HG03064 (cell line): ENCODE data around the gene ENDOU.

Experiments used
- ATAC-seq: cut with Tn5 transposase; IDR thresholded peaks from one replicate; pipeline ENCODE4 v1.9.1; 2021; ENCODE audit warnings: low read depth; ENCODE audit not compliant: unreplicated experiment

Gene ENDOU

GRCh38 chr12:47725091-47725772, at the start of gene ENDOU:
Gene ENDOU, minus strand, starts transcription at chr12:47725490. Its CDS starts 77 bp downstream, at chr12:47725413.
- ATAC-seq: no peak

DNA sequence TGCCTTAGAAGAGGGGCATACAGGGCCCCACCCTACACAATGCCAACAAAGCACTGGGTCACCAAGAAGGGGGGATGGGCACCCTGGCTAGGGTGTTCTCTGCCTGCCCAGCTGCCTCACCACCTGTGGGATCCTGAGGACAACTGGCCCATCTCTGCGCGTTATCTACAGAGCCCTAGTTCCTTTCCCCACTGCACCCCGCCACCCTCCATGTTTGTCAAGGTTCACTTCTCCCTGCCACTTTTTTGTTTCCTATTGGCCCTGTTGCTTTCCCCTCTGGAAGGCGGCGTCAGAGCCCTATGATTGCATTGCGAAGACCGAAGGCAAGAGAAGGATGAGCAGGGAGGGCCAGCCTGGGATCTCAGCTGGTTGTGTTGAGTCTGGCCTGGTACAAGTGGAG, 49.4 kb upstream of the ENDOU start:
- no peak for ATAC-seq

DNA sequence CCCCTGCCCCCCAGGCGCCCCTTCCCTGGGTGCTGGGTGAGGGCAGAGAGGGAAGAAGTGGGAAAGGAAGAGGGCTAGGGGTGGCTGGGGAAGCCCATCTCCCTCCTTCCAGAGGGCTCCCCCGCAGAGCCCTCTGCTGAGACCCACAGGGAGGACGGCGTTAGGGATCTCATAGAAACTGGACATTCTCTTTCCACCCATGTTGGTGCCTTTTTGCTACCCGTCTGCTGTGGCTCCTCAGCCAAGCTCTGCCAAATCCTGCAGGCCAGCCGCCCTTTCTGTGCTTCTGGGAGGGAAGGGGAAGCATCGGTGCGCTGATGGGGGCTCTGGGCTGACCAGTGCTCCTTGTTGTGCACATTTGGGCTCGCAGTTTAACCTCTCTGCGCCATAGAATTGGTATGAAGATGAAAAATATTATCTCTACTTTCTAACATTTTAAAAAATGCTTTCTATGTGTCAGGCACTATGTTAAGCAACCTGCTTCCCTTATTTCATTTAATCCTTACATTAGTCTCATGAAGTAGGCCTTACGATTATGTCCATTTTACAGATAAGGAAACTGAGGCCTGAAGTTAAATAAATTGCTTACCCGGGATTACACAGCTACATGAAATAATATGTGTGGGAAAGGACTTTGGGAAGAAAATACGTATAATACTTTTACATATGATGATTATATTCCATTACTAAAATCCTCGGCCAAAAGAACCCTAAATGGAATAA, 48.7 kb upstream of the ENDOU start:
- no peak for ATAC-seq

DNA sequence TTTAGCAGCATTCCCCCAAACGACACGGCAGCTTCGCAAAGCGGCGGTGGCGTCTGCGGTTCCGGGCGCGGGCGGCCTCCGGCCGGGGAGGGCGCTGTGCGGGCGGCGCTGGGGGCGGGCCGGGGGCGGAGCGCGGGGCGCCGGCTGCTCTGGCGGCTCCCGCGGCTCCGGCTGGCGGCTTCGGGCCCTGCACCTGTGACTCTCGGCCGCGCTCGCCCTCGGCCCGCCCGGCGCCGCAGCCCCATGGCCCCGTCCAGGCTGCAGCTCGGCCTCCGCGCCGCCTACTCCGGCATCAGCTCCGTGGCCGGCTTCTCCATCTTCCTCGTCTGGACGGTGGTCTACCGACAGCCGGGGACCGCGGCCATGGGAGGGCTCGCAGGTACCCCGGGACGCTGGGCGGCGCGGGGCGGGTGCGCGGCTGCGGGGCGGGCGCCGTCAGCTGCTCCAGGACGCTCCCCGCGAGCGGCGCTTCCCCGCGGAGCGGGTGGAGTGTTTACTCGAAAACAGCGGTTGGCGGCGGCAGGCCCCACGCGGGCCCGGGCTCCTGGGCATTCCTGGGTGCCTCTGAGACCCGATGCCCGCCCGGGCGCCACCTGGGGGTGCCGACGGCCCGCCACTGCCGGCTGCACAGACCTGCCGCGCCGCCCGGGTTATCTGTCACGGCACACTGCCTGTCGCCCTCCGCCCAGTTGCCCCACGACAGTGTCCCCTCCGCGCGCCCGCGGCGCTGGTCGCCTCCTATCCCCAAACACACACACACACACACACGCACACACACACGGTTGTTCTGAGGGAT, 48.0 kb upstream of the ENDOU start, which contains the start of gene SLC48A1:
Gene SLC48A1 (plus strand): TSS at position 177 of the 796 bp plus-strand sequence. CDS start 67 bp downstream, at position 244.
- peak; percentile 82 for ATAC-seq

GRCh38 chr12:47772738-47773061, 47.4 kb upstream of the ENDOU start:
- no peak for ATAC-seq

GRCh38 chr12:47772094-47772660, 46.9 kb upstream of the ENDOU start:
- no peak for ATAC-seq

DNA sequence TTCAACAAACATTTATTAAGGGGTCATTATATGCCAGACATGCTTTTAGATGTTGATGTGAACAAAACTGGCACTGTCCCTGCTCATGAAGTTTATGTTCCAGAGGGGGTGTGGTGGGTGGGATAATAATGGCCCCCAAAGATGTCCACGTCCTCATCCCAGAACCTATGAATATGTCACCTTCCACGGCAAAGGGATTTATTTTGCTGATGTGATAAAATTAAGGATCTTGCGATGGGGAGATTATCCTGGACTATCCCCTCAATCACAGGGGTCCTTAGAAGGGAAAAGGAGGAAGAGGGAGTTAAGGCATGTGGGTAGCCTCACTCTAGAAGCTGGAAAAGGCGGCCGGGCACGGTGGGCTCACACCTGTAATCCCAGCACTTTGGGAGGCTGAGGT, 46.0 kb upstream of the ENDOU start:
- ATAC-seq: no peak

DNA sequence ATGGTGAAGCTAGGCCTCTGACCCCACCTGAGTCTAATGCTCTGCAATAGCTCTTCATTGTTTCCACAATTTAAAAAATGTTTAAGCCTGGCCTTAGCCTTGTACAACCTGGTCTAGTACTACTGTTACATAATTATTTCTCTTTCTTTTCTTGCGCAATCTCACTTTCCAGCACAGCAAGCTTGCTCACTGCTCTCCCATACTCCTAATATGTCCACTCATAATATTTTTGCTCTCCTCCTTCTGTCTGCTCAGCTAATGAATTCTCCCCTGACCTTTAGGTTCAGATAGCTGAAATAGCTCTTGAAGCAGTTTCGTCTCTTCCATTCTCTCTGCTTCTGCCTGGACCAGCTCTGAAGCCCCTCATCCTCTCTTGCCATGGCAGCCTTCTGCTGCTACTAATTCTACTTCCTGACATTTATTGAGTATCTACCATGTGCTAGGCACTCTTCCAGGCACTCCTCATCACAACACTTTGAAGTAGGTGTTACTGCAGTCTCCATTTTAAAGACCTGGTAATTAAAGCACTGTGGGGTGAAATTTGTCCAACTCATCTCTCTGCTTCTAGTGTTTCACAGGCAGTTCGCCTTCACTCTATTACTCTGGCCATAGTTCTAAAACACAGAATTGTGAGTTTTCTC, 44.9 kb upstream of the ENDOU start:
- ATAC-seq: no peak

DNA sequence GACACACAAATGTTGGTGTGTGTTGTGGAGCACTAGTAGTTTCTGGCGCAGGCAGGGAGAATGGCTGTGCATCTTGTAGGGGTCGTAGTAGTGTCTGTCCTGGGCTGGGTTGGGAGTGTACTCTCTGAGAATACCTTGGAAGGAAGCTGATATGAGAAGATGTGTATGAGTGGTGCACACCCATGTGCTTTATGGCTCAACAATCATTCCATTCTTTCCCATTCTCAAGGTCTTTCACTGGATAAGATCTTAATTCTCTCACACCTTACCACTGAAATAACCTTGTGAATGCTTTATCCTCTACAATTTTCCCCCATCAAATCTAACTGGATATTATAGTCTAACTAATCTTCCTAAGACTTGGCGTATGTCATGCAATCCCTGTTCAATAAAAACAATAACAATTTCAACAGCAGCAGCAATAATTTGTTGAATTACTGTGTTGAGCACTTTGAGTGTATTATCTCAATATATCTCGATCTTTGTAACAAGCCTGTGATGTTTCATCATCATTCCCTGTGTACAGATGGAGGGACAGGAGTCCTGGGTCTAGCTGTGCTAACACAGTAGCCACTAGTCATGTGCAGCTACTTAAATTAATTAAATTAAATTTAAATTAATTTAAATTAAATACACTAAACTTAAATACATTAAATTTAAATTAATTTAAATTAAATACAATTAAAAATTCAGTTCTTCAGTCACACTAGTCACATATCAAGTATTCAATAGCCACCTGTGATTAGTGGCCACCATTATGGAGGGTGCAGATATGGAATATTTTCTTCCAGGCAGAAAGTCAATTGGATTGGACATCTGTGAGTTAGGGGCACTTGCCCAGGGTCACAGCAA, 44.2 kb upstream of the ENDOU start:
- no peak for ATAC-seq

- no peak for ATAC-seq
These were observed 43.1 kb upstream of the ENDOU start for GRCh38 chr12:47768323-47768811.

DNA sequence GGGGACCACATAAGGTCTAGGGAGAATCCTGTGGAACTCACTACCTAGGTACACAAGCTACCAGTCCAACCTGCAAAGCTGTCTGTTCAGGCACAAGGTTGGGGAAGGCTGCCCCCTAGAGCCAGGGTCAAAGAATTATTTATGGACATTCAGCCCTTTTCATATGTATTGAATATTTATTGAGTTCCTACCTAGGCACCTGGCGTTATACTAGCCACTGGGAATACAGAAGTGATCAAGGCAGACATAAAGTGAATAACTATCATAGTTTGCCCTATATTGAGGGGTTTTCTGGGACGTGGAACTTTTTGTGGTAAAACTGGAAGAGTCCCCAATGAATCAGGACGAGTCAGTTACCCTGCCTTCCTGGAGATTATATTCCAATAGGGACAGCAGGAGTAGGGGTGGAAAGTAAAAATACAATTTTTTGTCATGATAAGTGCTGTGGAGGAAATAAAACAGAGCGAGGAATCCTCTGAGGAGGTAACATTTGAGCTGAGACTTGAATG, 42.0 kb upstream of the ENDOU start:
- no peak for ATAC-seq

GRCh38 chr12:47766502-47767215, 41.4 kb upstream of the ENDOU start:
- ATAC-seq: no peak

GRCh38 chr12:47763481-47764346, 38.4 kb upstream of the ENDOU start:
- no peak for ATAC-seq

DNA sequence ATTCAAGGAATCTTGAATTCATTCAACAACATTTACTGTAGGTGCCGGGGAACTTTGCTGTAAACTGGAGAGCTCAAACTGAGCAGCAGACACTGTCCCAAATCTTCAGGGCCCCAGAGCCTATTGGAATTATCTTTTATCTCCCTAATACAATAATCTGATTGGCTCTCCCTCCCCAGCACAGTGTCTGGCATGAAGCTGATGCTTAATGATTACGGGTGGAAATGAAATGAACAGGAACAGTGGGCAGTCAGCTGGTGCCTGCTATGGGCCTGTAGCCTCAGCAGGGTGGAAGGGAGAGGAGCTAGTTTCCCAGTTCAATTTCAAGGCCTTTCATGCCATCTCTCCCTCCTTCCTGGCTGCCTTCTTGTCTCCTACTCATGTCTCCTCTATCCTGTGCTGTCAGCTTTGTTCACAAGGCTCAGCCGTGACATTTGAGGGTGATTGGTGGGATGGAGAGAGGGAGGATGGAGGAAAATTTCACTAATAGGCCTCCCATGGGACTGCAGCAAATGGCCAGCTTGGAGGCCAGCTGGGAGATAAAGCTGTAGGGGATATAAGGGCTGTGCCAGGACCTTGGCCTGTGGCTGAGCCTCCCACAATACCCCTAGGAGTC, 37.7 kb upstream of the ENDOU start:
- no peak for ATAC-seq

GRCh38 chr12:47758834-47759690, 33.8 kb upstream of the ENDOU start, which contains the start of gene RAPGEF3:
Gene RAPGEF3, minus strand, starts transcription at chr12:47758880. Its CDS starts 324 bp downstream, at chr12:47758556.
- peak; percentile 59 for ATAC-seq

- ATAC-seq: no peak
These were observed 33.2 kb upstream of the ENDOU start for GRCh38 chr12:47758584-47758833.
